A673 (cell line): Measurements from ENCODE around the gene CDH20. TPM values are rescaled to one million over a fixed set of nuclear protein-coding genes. Genes with fewer than 3 reads are reported as not detected.

Source experiments
- Bru-seq: library from RNA; stranded (reverse); fragments of 400-500 nt; gene quantifications from one replicate; lab custom pipeline; 2021; lab: Mats Ljungman, UMichigan
- BruChase-seq, 2 experiments: library from RNA; stranded (reverse); fragments of 400-500 nt; gene quantifications; one replicate each; lab custom pipeline; 2021; lab: Mats Ljungman, UMichigan
- BruUV-seq: library from RNA; stranded (reverse); fragments of 400-500 nt; replicated peaks from 2 replicates; lab custom pipeline; 2021; lab: Mats Ljungman, UMichigan
- CTCF ChIA-PET: fragments of 300-600 bp; sonication (Branson Sonifier 250); formaldehyde crosslinking; loops from one replicate; lab custom pipeline; 2022; ENCODE audit warnings: antibody characterized with exemption; lab: Charles Lee
- POLR2A ChIA-PET: fragments of 300-600 bp; sonication (Branson Sonifier 250); formaldehyde crosslinking; loops from one replicate; lab custom pipeline; 2022; ENCODE audit warnings: antibody characterized with exemption; ENCODE audit not compliant: low non-redundant PET; lab: Charles Lee
- DNase-seq: peaks from one replicate; pipeline ENCODE4 v3.0.0-alpha.2; 2015; ENCODE audit warnings: low spot score
- H3K27ac ChIP-seq: fragments of 200-600 bp; sonication (generic); 2 replicates; pipeline ENCODE4 v1.5.1; 2016; ENCODE audit warnings: mixed run types, low read depth, mild to moderate bottlenecking, mixed read lengths, antibody characterized with exemption, low read length; ENCODE audit not compliant: poor library complexity, severe bottlenecking
- H3K27me3 ChIP-seq: fragments of 200-600 bp; sonication (generic); replicated peaks from 2 replicates; pipeline ENCODE4 v1.6.1; 2017; ENCODE audit warnings: mixed run types, low read depth, mild to moderate bottlenecking, mixed read lengths, antibody characterized with exemption, low read length; ENCODE audit not compliant: insufficient read depth, poor library complexity
- H3K36me3 ChIP-seq: fragments of 200-600 bp; sonication (generic); 2 replicates; pipeline ENCODE4 v1.6.1; 2016; ENCODE audit warnings: mixed run types, mild to moderate bottlenecking, mixed read lengths, antibody characterized with exemption, low read length; ENCODE audit not compliant: insufficient read depth, poor library complexity, severe bottlenecking
- H3K4me1 ChIP-seq: fragments of 200-600 bp; sonication (generic); 2 replicates; pipeline ENCODE4 v1.6.1; 2017; ENCODE audit warnings: mixed run types, mild to moderate bottlenecking, mixed read lengths, antibody characterized with exemption, low read length; ENCODE audit not compliant: insufficient read depth, poor library complexity, severe bottlenecking
- H3K4me3 ChIP-seq: fragments of 200-600 bp; sonication (generic); 2 replicates; pipeline ENCODE4 v1.5.1; 2016; ENCODE audit warnings: low read depth, mixed run types, mild to moderate bottlenecking, mixed read lengths, low read length; ENCODE audit not compliant: poor library complexity, severe bottlenecking
- H3K9me3 ChIP-seq: fragments of 200-600 bp; sonication (generic); 2 replicates; pipeline ENCODE4 v1.6.1; 2016; ENCODE audit warnings: mixed run types, low read depth, mild to moderate bottlenecking, mixed read lengths, antibody characterized with exemption, low read length; ENCODE audit not compliant: poor library complexity, severe bottlenecking
- CTCF ChIP-seq: fragments of 300-800, 200-600 bp; sonication (generic); conservative IDR thresholded peaks from 2 replicates; pipeline ENCODE4 v1.5.1; 2017; ENCODE audit warnings: low read depth, mild to moderate bottlenecking, antibody characterized with exemption, low read length, moderate library complexity, mixed read lengths
- EZH2 ChIP-seq: fragments of 200-600 bp; sonication (generic); IDR thresholded peaks from 2 replicates; pipeline ENCODE4 v1.6.1; 2017; ENCODE audit warnings: borderline replicate concordance, low read depth, mild to moderate bottlenecking, mixed read lengths, antibody characterized with exemption, low read length; ENCODE audit not compliant: poor library complexity, severe bottlenecking
- intact Hi-C: fragments of 100-400 bp; cut with micrococcal nuclease; formaldehyde crosslinking; loops from one replicate; pipeline ENCODE4 v1.10.0; 2022; ENCODE audit not compliant: unreplicated experiment
- long read RNA-seq: library from polyadenylated mRNA; stranded (forward); transcript quantifications from one replicate; pipeline ENCODE4 v2.0.0, GENCODE V29; 2022
- total RNA-seq: library from RNA; stranded (reverse); gene quantifications from 2 replicates; pipeline ENCODE4 v1.2.3, GENCODE V29; 2021

The CDH20 gene
- total RNA-seq (0.17 and 0.21 TPM in 2 replicates), Bru-seq, nascent RNA (percentile 25 among the genes with signal in this experiment), BruChase-seq, experiment 1, labeled RNA remaining after a 2-hour chase (percentile 26 among the genes with signal in this experiment), BruChase-seq, experiment 2, labeled RNA remaining after a 6-hour chase (percentile 21 among the genes with signal in this experiment)
- long read RNA-seq, partial matches to known transcripts, result 0 of 1 reads
- long read RNA-seq, other reads (novel, unspliced or antisense), result 1 of 1 reads

GRCh38 chr18:61333271-61333745 lies at the start of gene CDH20:
Gene CDH20 (plus strand): TSS chr18:61333430.
- Histone ChIP-seq H3K27me3 (peaks cover 72% of the 10 kb centered on the region), H3K9me3 (no peaks in the 10 kb centered on the region), H3K36me3 (no peaks in the 10 kb centered on the region), H3K4me1 (peaks cover 12% of the 10 kb centered on the region), H3K4me3 (peak within 1 kb of the TSS; percentile 38), H3K27ac (no peak within 1 kb of the TSS)
- POLR2A ChIA-PET, result no interaction called here
- TF ChIP-seq CTCF (no peak), EZH2 (no peak)
- intact Hi-C loops, result no loop called here
- CTCF ChIA-PET, result no interaction called here
- DNase-seq, result peak; percentile 80
- no TSS peak for BruUV-seq

GRCh38 chr18:61284039-61284438 lies 49.2 kb upstream of the CDH20 start:
- DNase-seq, result no peak
- Histone ChIP-seq H3K36me3 (no peaks in the 10 kb centered on the region), H3K27me3 (peaks cover 10% of the 10 kb centered on the region), H3K4me3 (no peak overlapping the region), H3K9me3 (no peaks in the 10 kb centered on the region), H3K4me1 (no peaks in the 10 kb centered on the region), H3K27ac (no peak overlapping the region)
- TF ChIP-seq EZH2, result no peak
- POLR2A ChIA-PET, result no interaction called here
- BruUV-seq, result no TSS peak
- intact Hi-C loops, result no loop called here
- CTCF ChIA-PET, result no interaction called here

GRCh38 chr18:61285777-61286176 lies 47.5 kb upstream of the CDH20 start:
- intact Hi-C loops, result no loop called here
- BruUV-seq, result no TSS peak
- no peaks in the 10 kb centered on the region for H3K36me3 ChIP-seq

More at GRCh38 chr18:61285777-61286176, 47.5 kb upstream of the CDH20 start:
- H3K4me1 ChIP-seq, result no peaks in the 10 kb centered on the region
- ChIA-PET CTCF (no interaction called here), POLR2A (no interaction called here)
- H3K27me3 ChIP-seq, result peaks cover 10% of the 10 kb centered on the region
- no peak overlapping the region for H3K4me3 ChIP-seq
- no peak overlapping the region for H3K27ac ChIP-seq
- no peak for DNase-seq
- TF ChIP-seq EZH2 (no peak), CTCF (no peak)
- no peaks in the 10 kb centered on the region for H3K9me3 ChIP-seq
